WTC11 (cell line): Measurements from ENCODE around the gene PPP1R26. TPM values are rescaled to one million over a fixed set of nuclear protein-coding genes. Genes with fewer than 3 reads are reported as not detected.

Experiments used
- ATAC-seq: fragments of 200-7000 bp; cut with Tn5 transposase; 2 replicates; pipeline ENCODE4 v1.10.0; 2021; ENCODE audit warnings: mild to moderate bottlenecking, moderate library complexity
- CTCF ChIA-PET: fragments of 300-600 bp; sonication (Branson Sonifier 250); formaldehyde crosslinking; loops from one replicate; lab custom pipeline; 2021; ENCODE audit warnings: antibody characterized with exemption; lab: Charles Lee
- POLR2A ChIA-PET: fragments of 350-600 bp; sonication (Branson Sonifier 250); formaldehyde crosslinking; loops from one replicate; lab custom pipeline; 2021; ENCODE audit warnings: antibody characterized with exemption; lab: Charles Lee
- DNase-seq: peaks from one replicate; pipeline ENCODE4 v3.0.0; 2021; ENCODE audit warnings: low spot score
- H3K27ac Mint-ChIP-seq: 2 replicates; pipeline ENCODE4 v1.8.0; 2021; ENCODE audit warnings: mixed read lengths
- H3K27me3 Mint-ChIP-seq: 2 replicates; pipeline ENCODE4 v1.8.0; 2021; ENCODE audit warnings: low read depth, mild to moderate bottlenecking, moderate library complexity, mixed read lengths
- H3K36me3 Mint-ChIP-seq: 2 replicates; pipeline ENCODE4 v1.8.0; 2021; ENCODE audit warnings: mixed read lengths
- H3K4me1 Mint-ChIP-seq: 2 replicates; pipeline ENCODE4 v1.8.0; 2022; ENCODE audit warnings: mixed read lengths
- H3K4me3 Mint-ChIP-seq: 2 replicates; pipeline ENCODE4 v1.8.0; 2021; ENCODE audit warnings: mild to moderate bottlenecking, moderate library complexity, mixed read lengths
- H3K9me3 Mint-ChIP-seq: 2 replicates; pipeline ENCODE4 v1.8.0; 2021; ENCODE audit warnings: mixed read lengths
- ERG ChIP-seq: fragments of 250-450 bp; sonication (Bioruptor Pico); IDR thresholded peaks from 2 replicates; pipeline ENCODE4 v1.8.0; 2021; ENCODE audit warnings: mild to moderate bottlenecking
- ESRRA ChIP-seq: sonication (generic); formaldehyde crosslinking; IDR thresholded peaks from 2 replicates; pipeline ENCODE4 v1.8.1; 2022; ENCODE audit warnings: mild to moderate bottlenecking, missing genetic modification reagents, borderline replicate concordance
- RELA ChIP-seq: sonication (generic); formaldehyde crosslinking; IDR thresholded peaks from 2 replicates; pipeline ENCODE4 v1.8.1; 2022; ENCODE audit warnings: missing genetic modification reagents, mild to moderate bottlenecking, borderline replicate concordance
- SMAD4 ChIP-seq: sonication (generic); formaldehyde crosslinking; IDR thresholded peaks from 2 replicates; pipeline ENCODE4 v1.8.0; 2022; ENCODE audit warnings: mild to moderate bottlenecking, missing genetic modification reagents
- SP1 ChIP-seq: sonication (generic); formaldehyde crosslinking; conservative IDR thresholded peaks from 2 replicates; pipeline ENCODE4 v1.8.1; 2022; ENCODE audit warnings: missing genetic modification reagents
- TEAD4 ChIP-seq: sonication (generic); formaldehyde crosslinking; IDR thresholded peaks from 2 replicates; pipeline ENCODE4 v1.8.0; 2022; ENCODE audit warnings: mild to moderate bottlenecking, missing genetic modification reagents
- TP53 ChIP-seq: sonication (generic); formaldehyde crosslinking; IDR thresholded peaks from 2 replicates; pipeline ENCODE4 v1.8.1; 2023; ENCODE audit warnings: mild to moderate bottlenecking, missing genetic modification reagents
- USF1 ChIP-seq: sonication (generic); formaldehyde crosslinking; IDR thresholded peaks from 2 replicates; pipeline ENCODE4 v1.8.0; 2022; ENCODE audit warnings: mild to moderate bottlenecking, missing genetic modification reagents
- ZBTB21 ChIP-seq: sonication (generic); formaldehyde crosslinking; IDR thresholded peaks from 2 replicates; pipeline ENCODE4 v1.8.1; 2023; ENCODE audit warnings: mild to moderate bottlenecking, missing genetic modification reagents, borderline replicate concordance
- ZMAT4 ChIP-seq: fragments of 250-450 bp; sonication (Bioruptor Pico); IDR thresholded peaks from 2 replicates; pipeline ENCODE4 v1.9.0; 2021; ENCODE audit warnings: mild to moderate bottlenecking
- ZNF121 ChIP-seq: sonication (generic); formaldehyde crosslinking; IDR thresholded peaks from 2 replicates; pipeline ENCODE4 v1.8.0; 2023; ENCODE audit warnings: missing genetic modification reagents
- ZNF219 ChIP-seq: sonication (generic); formaldehyde crosslinking; IDR thresholded peaks from 2 replicates; pipeline ENCODE4 v1.8.0; 2023; ENCODE audit warnings: missing genetic modification reagents, mild to moderate bottlenecking, borderline replicate concordance
- ZNF317 ChIP-seq: sonication (generic); formaldehyde crosslinking; IDR thresholded peaks from 2 replicates; pipeline ENCODE4 v1.8.1; 2023; ENCODE audit warnings: low read depth, mild to moderate bottlenecking, moderate library complexity, missing genetic modification reagents, borderline replicate concordance
- ZNF512 ChIP-seq: sonication (generic); formaldehyde crosslinking; IDR thresholded peaks from 2 replicates; pipeline ENCODE4 v1.8.1; 2022; ENCODE audit warnings: missing genetic modification reagents, borderline replicate concordance
- total RNA-seq: library from RNA; stranded (reverse); gene quantifications from 3 replicates; pipeline ENCODE4 v1.2.3, GENCODE V29; 2021
- TF ChIP-seq, protein P1 (sequence below): sonication (generic); formaldehyde crosslinking; IDR thresholded peaks from 2 replicates; pipeline ENCODE4 v1.8.0; 2022; ENCODE audit warnings: mild to moderate bottlenecking, missing genetic modification reagents
- TF ChIP-seq, protein P2 (sequence below): sonication (generic); formaldehyde crosslinking; conservative IDR thresholded peaks from 2 replicates; pipeline ENCODE4 v1.8.1; 2023; ENCODE audit warnings: mild to moderate bottlenecking, low read depth, missing genetic modification reagents, moderate library complexity
- TF ChIP-seq, protein P3 (sequence below): sonication (generic); formaldehyde crosslinking; IDR thresholded peaks from 2 replicates; pipeline ENCODE4 v1.8.1; 2022; ENCODE audit warnings: mild to moderate bottlenecking, moderate library complexity, missing genetic modification reagents

Gene PPP1R26
- total RNA-seq, 1 experiment from 2014 or later = 44.4 TPM

GRCh38 chr9:135524130-135524861 lies 44.7 kb downstream of the PPP1R26 start:
- Mint-ChIP-seq H3K27ac (no peak overlapping the region), H3K9me3 (peaks cover 6% of the 10 kb centered on the region), H3K36me3 (no peaks in the 10 kb centered on the region), H3K27me3 (no peaks in the 10 kb centered on the region), H3K4me3 (no peak overlapping the region), H3K4me1 (peaks cover 9% of the 10 kb centered on the region)
- no peak for TF ChIP-seq SMAD4
- TF ChIP-seq TP53 (CRISPR knock-in tag) = no peak
- no peak for TF ChIP-seq SP1 (CRISPR knock-in tag)
- no peak for TF ChIP-seq ZBTB21 (CRISPR knock-in tag)
- no peak for TF ChIP-seq TEAD4
- no peak for TF ChIP-seq USF1 (CRISPR knock-in tag)
- TF ChIP-seq ESRRA (CRISPR knock-in tag) = no peak
- CTCF ChIA-PET = interaction anchor here (5.6 kb wide), 1 partner anchor 19 kb away, joined by 42 read pairs; no protein-coding TSS in a partner anchor
- POLR2A ChIA-PET = no interaction called here
- no peak for ATAC-seq
- no peak for DNase-seq

DNA sequence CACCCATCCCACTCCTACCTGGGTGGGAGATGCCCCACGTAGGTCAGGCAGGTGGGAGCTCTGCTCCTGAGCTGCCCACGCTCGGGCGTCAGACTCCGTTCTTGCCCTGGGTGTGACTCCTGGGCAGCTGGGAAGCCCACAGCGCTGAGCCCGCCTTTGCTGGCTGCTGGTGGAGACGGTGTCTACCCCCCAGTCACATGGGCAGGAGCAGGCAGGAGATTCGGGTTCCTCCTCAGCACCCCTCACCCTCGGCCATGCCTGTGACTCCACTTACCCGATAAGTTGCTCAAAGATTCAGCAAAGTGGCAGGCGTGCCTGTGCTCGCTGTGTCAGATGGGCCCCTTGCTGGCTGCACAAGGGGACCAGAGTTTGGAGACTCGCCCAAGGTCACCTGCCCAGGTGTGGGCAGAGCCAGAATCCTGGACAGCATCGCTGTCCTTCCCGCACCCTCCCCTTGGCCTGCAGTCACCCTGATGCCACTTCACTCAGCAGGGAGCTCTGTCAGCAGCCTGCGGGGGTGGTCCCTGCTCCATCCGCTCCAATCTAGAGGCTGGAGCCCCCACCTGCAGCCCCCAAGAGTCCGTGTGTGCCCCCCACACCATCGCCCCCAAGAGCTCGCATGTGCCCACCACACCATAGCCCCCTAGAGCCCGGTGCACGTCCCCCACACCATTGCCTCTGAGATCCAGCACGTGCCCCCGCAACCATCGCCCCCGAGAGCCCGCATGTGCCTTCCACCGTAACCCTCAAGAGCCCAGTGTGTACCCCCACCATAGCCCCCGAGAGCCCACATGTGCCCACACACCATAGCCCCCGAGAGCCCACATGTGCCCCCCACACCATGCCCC lies 45.9 kb downstream of the PPP1R26 start:
- Mint-ChIP-seq H3K36me3 (no peaks in the 10 kb centered on the region), H3K9me3 (no peaks in the 10 kb centered on the region), H3K4me1 (peaks cover 11% of the 10 kb centered on the region), H3K27me3 (no peaks in the 10 kb centered on the region), H3K27ac (no peak overlapping the region), H3K4me3 (no peak overlapping the region)
- CTCF ChIA-PET = interaction anchor here (5.6 kb wide), 1 partner anchor 20 kb away, joined by 42 read pairs; no protein-coding TSS in a partner anchor
- ATAC-seq (no peak), DNase-seq (peak; percentile 8)
- POLR2A ChIA-PET = no interaction called here
- TF ChIP-seq RELA (CRISPR knock-in tag) (no peak), ZNF317 (CRISPR knock-in tag) (no peak), SP1 (CRISPR knock-in tag) (no peak)
- TF ChIP-seq, protein P1, sequence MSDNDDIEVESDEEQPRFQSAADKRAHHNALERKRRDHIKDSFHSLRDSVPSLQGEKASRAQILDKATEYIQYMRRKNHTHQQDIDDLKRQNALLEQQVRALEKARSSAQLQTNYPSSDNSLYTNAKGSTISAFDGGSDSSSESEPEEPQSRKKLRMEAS (CRISPR knock-in tag) = no peak

DNA sequence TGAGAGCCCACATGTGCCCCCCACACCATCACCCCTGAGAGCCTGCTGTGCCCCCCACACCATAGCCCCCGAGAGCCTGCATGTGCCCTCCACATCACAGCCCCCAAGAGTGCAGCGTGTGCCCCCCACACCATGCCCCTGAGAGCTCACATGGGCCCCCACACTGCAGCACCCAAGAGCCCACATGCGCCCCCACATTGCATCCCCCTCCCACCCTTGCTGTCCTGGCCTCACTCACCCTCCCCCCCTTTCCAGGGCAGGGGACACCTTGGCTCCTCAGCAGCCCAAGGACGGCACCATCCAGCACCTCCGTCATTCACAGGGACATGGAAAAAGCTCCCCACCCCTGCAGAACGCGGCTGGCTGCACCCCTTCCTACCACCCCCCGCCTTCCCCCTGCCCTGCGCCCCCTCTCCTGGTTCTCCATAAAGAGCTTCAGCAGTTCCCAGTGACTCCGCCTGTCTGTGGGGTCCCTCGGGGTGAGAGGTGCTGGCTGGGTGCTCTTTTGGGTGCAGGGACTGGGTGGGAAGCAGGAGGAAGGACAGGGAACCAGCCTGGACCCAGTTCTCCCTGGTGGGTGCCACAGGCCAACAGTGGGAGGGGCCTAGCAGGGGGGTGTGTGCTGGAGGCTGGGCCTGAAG lies 46.6 kb downstream of the PPP1R26 start:
- no peak overlapping the region for H3K4me3 Mint-ChIP-seq
- TF ChIP-seq RELA (CRISPR knock-in tag) (no peak), ZNF219 (CRISPR knock-in tag) (no peak), ERG (CRISPR knock-in tag) (no peak), ZMAT4 (CRISPR knock-in tag) (no peak), ZNF121 (CRISPR knock-in tag) (no peak), ZNF512 (no peak)
- TF ChIP-seq, protein P2, sequence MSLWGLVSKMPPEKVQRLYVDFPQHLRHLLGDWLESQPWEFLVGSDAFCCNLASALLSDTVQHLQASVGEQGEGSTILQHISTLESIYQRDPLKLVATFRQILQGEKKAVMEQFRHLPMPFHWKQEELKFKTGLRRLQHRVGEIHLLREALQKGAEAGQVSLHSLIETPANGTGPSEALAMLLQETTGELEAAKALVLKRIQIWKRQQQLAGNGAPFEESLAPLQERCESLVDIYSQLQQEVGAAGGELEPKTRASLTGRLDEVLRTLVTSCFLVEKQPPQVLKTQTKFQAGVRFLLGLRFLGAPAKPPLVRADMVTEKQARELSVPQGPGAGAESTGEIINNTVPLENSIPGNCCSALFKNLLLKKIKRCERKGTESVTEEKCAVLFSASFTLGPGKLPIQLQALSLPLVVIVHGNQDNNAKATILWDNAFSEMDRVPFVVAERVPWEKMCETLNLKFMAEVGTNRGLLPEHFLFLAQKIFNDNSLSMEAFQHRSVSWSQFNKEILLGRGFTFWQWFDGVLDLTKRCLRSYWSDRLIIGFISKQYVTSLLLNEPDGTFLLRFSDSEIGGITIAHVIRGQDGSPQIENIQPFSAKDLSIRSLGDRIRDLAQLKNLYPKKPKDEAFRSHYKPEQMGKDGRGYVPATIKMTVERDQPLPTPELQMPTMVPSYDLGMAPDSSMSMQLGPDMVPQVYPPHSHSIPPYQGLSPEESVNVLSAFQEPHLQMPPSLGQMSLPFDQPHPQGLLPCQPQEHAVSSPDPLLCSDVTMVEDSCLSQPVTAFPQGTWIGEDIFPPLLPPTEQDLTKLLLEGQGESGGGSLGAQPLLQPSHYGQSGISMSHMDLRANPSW (CRISPR knock-in tag) = no peak
- TF ChIP-seq, protein P3, sequence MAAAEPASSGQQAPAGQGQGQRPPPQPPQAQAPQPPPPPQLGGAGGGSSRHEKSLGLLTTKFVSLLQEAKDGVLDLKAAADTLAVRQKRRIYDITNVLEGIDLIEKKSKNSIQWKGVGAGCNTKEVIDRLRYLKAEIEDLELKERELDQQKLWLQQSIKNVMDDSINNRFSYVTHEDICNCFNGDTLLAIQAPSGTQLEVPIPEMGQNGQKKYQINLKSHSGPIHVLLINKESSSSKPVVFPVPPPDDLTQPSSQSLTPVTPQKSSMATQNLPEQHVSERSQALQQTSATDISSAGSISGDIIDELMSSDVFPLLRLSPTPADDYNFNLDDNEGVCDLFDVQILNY (CRISPR knock-in tag) = no peak
- TF ChIP-seq, all 79 proteins: peak for 0
- no peaks in the 10 kb centered on the region for H3K27me3 Mint-ChIP-seq
- H3K27ac Mint-ChIP-seq = no peak overlapping the region
- POLR2A ChIA-PET = interaction anchor here (0.5 kb wide), 1 partner anchor 51 kb away, joined by 3 read pairs; no protein-coding TSS in a partner anchor
- peaks cover 11% of the 10 kb centered on the region for H3K4me1 Mint-ChIP-seq
- CTCF ChIA-PET = interaction anchor here (0.5 to 5.6 kb wide), 7 partner anchors 9 to 323 kb away, joined by 3 to 42 read pairs (median 4); no protein-coding TSS in a partner anchor
- no peaks in the 10 kb centered on the region for H3K9me3 Mint-ChIP-seq
- no peak for DNase-seq
- no peak for ATAC-seq
- no peaks in the 10 kb centered on the region for H3K36me3 Mint-ChIP-seq
